DMS 273 (cell line): ENCODE data around the gene PMEL.
"Not testable (repeated sequence)": the region's sequence is repeated elsewhere in the genome, so short reads cannot be mapped to it uniquely, and the experiment has no call there.

Experiments used
- DNase-seq: peaks from one replicate; lab custom pipeline; 2025; ENCODE audit not compliant: unreplicated experiment; lab: John Stamatoyannopoulos, UW

PMEL gene

GRCh38 chr12:55983232-55983842 lies 17.5 kb upstream of the PMEL start:
- DNase-seq: no peak

- DNase-seq: no peak
These were observed 16.6 kb upstream of the PMEL start for GRCh38 chr12:55982319-55982936.

- not testable (repeated sequence) for DNase-seq
These were observed 16.0 kb upstream of the PMEL start for GRCh38 chr12:55981882-55982281.

GRCh38 chr12:55979069-55979468 lies 13.2 kb upstream of the PMEL start:
- DNase-seq: no peak

- no peak for DNase-seq
These were observed 12.6 kb upstream of the PMEL start for GRCh38 chr12:55978393-55978792.

- peak; percentile 49 for DNase-seq
These were observed 8.5 kb upstream of the PMEL start for GRCh38 chr12:55974308-55974730.

GRCh38 chr12:55973599-55974307 lies 7.9 kb upstream of the PMEL start, which contains the start of gene RAB5B:
TSS of gene RAB5B (plus strand) at chr12:55974078. CDS start at chr12:55986961, 12,883 bp downstream.
- DNase-seq: peak; percentile 99

- no peak for DNase-seq
These were observed 7.2 kb upstream of the PMEL start for GRCh38 chr12:55972911-55973598.

- DNase-seq: no peak
These were observed 6.6 kb upstream of the PMEL start for GRCh38 chr12:55972456-55972855.

GRCh38 chr12:55972042-55972441 lies 6.2 kb upstream of the PMEL start:
- DNase-seq: peak; percentile 14

- no peak for DNase-seq
These were observed 4.9 kb upstream of the PMEL start for GRCh38 chr12:55970775-55971174.

GRCh38 chr12:55969356-55969755 lies 3.5 kb upstream of the PMEL start:
- no peak for DNase-seq

GRCh38 chr12:55966408-55967281 lies 803 bp upstream of the PMEL start, which contains the start of gene CDK2:
TSS of gene CDK2 (plus strand) at chr12:55966830. CDS start at chr12:55967009, 179 bp downstream.
- peak; percentile 92 for DNase-seq

- DNase-seq: no peak
These were observed 602 bp downstream of the PMEL start for GRCh38 chr12:55965240-55965639.

GRCh38 chr12:55963760-55964159 lies 2.1 kb downstream of the PMEL start:
- no peak for DNase-seq

GRCh38 chr12:55957106-55957859 lies 8.6 kb downstream of the PMEL start:
- no peak for DNase-seq

GRCh38 chr12:55955800-55956508 lies 9.9 kb downstream of the PMEL start:
- DNase-seq: peak; percentile 43

- DNase-seq: no peak
These were observed 10.5 kb downstream of the PMEL start for GRCh38 chr12:55955344-55955743.

- DNase-seq: no peak
These were observed 19.3 kb downstream of the PMEL start for GRCh38 chr12:55946553-55946952.
